ENCODE data around the gene CIBAR2.

CIBAR2 gene

DNA sequence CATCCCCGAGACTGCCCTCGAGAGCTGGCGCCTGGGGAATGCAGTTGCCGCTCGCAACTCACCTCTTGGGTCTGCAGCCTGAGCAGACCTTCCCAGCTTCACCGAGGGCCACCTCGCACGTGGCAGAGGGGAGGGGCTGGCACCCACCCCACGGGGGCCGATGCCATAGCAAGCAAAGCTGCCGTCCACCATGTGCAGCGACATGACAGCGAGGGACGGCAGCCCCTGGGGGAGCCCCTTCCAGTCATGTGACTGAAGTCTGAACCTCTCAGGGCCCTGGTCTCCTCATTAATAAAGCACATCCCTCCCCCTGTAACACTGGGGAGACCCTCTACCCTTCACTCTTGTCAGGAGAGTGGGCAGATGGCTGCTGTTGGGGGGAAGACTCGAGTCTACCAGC, 30.5 kb downstream of the CIBAR2 start:
- DNase-seq: no peak

DNA sequence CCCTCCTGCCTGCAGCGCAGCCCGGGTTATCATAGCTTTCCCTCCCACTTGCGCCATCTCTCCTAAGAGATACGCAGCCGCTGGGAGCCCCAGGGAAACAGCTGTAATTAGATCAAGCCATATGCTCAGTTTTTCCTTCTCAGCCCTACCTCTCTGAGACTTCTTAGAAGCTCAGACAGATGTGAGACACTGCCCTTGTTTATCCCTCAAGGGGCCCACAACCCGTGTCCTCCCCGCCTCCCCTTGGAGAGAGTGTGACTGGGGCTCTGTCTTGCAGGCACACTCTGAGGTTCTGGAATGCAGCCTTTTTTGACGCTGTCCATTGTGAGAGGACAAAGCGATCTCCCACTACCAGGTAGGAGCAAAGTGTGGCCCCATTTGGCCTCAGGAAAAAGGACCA, 31.2 kb downstream of the CIBAR2 start:
- DNase-seq: no peak

DNA sequence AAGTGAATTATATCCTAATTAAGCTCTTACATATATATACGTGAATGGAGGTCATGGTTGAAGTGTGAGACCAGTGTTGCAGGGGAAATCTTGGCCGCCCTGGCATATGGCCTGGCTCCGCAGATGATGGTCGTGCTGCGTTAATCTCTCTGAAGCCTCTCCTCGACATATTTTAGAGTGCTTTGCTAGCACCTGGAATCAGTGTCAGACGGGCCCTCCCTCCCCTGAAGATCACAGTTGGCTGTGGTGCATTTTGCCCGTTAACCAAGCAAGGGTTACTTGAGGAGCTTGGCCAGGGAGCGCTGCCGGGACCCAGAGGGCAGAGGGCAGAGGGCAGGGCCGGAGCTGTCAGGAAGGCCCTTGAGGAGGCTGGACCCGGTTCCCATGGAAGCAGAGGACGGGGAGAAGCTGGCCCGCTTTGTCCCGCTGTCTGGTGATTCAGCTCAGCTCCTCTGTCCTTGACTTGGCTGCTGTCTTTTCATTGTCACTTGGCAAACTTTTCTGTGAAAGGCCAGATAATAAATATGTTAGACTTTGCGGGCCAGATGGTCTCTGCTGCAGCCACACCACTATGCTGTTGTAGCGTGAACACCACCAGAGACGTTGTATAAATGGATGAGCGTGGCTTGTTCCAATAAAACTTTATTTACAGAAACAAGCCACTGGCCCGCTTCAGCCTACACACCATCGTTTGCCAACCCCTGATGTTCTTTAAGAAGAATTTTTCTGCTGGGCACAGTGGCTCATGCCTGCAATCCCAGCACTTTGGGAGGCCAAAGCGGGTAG, 32.3 kb downstream of the CIBAR2 start:
- no peak for DNase-seq

DNA sequence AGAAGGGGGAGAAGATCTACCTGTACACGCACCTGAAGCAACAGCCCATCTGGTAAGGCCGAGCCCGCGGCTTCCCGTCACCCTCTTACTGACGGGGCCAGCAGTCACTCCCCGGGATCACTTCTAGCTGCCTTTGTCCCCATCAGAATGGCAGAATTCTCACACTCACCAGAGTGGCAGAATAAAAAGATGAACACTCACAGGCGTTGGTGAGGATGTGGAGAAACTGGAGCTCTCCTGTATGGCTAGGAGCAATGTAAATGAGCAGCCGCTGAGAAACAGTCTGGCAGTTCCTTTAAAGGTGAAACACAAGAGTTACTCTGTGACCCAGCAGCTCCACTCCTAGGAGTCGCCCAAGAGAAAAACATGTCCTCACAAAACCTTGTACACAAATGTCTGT, 33.3 kb downstream of the CIBAR2 start:
- no peak for DNase-seq

DNA sequence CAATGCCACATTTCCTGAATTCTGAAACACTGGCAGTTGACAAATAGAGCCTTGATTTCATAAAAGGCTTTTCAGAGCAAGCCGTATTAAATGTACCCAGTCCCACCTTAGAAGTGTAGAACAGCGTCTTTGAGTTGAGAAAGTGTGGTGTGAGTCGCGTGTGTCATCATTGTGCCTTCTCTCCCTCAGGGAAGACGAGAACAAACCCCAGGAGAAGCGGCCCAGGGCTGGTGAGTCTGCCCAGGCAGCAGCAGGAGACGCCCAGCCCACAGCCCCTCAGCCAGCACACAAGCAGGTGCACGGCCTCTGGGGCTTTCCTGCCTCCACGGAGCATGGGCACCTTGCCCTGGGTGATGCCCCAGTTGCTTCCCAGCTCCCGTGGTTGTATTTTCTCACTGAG, 34.0 kb downstream of the CIBAR2 start:
- peak in 1 of 2 donors; percentile 16 for DNase-seq

DNA sequence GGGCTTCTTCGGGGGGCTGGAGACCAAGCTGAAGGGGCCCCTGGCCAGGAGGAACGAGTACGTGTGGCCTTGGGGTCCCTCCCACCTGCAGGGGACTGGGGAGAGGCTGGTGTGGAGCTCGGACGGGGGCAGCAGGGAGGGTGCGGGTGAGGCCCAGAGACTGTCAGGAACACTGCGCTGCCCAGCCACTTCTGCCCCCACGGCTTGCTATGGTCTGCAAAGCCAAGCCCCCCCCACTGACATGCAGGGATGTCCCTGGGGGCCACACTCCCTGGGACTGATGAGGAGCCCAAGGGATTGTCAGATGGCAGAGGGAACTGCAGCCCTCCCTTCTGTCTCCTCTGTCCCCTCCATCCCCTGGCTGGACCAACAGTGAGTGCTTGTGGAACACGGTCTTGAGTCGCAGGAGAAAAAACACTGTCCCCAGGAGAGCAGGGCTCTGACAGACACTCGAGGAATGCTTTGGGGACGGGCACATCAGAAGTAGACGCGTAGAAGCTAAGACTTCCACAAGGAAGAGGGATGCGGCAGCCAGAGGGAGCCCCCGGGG, 34.6 kb downstream of the CIBAR2 start:
- DNase-seq: no peak

DNA sequence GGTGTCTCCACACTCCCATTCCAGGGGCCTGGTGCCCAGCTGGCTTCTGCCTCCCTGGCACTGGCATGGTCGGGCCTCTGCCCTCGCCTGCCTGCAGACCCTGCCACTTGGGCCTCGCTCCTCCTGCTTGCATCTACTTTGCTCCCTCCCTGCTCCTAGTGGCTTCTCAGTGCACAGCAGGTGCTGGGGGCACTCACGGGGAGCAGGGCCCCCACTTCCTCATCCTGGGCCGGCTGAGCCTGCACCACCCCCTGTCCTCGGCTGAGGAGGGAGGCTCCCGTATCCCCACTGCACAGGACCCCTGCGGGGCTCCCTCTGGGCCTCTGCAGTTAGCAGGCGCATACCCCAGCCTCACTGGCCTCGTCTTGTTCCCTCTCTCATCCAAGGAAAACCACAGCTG, 35.2 kb downstream of the CIBAR2 start:
- no peak for DNase-seq

DNA sequence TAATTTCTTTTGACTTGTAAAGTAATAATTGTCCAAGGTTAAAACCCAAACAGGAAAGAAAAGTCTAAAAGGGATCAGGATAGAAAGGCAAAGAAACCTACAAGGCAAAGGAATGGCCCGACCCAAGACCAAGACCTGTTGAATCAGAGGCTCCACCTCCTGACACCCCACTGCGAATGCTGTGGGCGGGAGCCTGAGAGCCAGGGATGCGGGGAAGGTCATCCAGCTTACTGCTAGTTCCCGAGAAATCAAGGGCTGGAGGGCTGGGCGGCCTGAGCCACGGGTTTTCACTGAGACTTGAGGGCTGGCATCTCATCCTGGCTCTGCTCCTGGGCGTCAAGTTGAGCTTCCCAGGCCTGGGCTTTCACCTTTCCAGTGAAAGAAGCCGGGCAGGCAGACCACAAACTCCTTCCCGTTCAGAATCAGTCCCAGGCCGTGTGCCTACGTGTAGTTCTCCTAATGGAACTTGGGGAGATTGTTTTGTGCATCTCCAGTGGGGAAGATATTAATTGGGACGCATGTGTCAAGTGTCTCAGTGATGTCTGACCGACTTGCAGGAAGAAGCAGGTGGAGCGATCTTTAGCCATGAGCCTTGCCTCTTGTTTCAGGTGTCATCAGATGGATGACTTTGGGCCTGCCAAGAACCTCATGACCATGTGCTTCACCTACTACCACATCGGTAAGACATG, 36.9 kb downstream of the CIBAR2 start:
- no peak for DNase-seq

DNA sequence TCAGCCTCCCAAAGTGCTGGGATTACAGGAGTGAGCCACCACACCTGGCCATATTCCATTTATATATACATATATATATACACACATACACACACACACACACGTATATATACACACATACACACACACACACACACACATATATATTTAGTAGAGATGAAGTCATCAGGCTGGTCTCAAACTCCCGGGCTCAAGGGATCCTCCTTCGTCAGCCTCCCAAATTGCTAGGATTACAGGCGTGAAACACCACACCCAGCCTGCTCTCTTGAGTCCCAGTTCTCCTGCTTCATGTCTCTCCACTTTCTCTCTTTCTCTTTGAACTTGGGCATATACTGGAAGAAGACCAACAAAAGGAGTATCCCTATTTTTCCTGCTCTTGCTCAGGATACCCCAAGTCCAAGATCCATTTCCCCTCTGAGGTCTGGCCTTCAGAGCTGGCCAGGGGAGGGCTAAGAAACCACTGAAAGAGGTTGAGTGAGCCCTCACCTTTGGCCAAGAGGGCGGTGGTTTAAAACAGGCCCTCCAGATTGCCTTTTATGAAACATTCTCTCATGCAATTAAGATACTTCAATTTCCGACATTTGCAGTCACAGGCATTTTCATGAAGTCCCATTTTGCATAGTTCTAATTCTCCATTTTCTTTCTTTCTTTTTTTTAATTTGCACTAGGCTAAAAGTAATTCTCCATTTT, 37.9 kb downstream of the CIBAR2 start:
- DNase-seq: no peak

DNA sequence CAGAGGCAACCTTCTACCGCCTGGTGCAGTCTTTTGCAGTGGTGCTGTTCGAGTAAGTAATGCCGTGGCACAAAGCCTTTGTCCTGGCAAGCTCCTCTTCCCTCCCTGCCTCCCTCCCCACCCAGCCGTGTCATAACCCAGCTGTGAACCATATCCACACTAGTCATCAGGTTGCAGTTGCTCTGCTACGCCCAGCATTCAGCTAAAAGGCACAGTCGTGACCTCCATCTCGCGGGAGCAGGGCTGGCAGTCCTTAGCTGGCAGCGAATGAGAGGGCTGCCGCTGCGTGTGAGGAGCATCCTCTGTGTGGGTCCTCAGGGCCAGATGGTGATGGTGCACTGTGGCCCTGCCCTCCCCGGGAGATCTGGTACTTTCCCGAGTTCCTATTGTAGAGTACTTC, 39.3 kb downstream of the CIBAR2 start:
- no peak for DNase-seq

DNA sequence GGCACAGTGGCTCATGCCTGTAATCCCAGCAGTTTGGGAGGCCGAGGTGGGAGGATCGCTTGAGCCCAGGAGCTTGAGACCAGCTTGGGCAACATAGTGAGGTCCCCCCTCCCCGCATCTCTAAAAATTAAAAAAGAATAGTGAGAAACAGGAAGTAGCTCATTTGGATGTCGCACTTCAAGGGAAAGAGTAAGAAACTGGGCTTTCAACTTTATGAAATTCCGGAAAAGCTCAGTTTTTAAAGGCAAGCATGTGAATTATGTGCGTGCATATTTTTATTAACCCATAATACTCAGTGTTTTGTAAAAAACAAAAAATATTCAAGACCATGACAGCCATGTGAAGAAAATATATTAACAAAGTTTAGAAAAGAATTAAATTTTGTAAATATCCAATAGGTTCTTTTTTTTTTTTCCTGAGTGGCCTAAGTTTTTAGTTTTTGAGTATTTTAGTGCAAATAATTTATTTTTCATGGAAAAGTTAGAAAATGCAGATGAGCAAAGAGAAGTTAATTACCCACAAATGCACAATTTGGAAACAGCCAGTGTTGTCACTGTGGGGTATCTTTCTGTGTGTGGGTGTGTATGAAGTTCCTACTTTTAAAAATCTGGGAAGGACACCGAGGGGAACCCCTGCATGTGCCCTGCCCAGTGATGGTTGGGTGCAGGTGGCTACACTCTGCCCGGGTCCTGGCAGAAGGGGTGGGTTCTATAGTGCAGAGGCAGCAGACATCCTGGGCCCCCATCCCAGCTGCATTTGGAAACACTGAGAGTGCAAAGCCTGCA, 40.0 kb downstream of the CIBAR2 start:
- DNase-seq: peak; percentile 54 to 64

DNA sequence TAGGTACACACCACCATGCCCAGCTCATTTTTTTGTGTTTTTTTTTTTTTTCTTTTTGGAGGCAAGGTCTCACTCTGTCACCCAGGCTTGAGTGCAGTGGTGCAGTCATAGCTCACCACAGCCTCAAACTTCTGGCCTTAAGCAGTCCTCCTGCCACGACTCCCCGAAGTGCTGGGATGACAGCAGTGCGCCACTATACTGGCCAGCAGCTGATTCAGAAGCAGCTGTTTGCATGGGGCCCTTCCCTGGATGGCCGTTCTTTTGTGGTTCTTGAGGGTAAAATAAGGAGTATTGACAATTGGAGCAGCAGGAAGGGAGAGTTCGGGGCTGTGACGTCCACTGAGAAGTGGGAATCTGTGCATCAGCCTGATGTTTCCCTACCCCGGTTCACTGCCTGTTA, 43.1 kb downstream of the CIBAR2 start:
- DNase-seq: no peak

DNA sequence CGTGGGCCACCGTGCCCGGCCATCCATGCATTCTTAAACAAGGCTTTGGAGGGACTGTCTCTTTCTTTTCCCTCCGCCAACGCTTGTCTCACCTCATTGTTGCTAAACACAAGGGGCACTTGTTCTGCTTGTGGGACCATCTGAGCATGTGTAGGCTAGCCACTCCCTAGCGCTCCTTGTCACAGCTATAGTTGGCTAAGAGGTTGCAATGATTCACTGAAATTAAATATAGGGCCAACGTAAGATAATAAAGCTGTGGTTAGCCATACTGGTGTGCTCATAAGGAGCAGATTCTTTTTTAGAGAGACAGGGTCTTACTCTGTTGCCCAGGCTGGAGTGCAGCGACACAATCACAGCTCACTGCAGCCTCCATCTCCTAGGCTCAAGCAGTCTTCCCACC, 43.5 kb downstream of the CIBAR2 start:
- no peak for DNase-seq

DNA sequence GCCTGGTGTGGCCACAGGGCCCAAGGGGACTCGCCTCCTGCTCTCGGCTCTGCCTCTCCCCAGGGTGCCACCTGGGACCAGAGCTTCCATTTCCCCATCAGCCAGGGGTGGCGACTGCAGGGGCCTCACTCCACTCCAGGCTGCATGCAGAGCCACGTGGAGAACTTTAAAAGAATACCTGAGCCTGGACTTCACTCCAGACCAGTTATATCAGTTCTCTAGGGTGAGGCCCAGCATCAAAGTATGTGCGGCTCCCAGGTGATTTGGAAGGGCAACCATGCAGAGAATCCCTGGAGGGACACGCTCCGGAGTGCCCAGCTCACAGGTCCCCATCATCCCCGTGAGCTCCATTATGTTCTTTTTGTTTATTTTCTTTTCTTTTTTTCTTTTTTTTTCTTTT, 44.8 kb downstream of the CIBAR2 start:
- DNase-seq: no peak

DNA sequence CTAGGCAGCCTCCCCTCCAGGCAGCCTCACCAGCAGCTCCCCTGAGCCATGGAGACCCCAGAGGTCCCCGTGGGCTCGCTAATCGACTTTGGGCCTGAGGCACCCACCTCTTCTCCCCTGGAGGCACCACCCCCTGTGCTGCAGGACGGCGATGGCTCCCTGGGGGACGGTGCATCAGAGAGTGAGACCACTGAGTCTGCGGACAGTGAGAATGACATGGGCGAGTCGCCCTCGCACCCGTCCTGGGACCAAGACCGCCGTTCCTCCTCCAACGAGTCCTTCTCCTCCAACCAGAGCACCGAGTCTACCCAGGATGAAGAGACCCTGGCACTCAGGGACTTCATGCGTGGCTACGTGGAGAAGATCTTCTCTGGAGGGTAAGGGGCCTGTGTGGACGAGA, 45.2 kb downstream of the CIBAR2 start:
- DNase-seq: no peak

DNA sequence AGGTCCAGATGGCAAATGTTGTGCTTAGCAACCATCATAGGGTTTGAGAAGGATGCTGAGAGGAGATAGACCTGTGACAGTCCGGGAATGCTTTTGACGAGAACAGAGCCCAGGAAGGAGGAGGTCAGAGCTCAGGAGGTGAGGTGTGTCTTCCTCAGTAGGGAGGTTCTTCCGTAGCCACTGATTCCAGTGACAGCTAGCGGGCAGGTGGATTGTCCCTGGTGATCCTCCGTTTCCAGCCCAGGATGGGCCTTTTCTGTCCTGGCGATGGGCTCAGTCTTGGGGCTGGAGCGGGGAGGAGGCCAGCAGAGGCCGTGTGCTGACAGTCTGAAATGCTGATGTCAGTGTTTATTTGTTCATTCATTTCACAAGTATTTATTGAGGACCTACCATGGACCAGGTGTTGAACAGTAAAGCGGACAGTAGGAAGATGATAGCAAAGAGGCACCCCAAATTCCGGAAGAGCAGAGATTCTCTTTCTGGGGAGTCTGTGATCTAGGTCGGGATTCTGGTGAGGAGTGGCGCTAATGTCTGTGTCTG, 45.9 kb downstream of the CIBAR2 start:
- no peak for DNase-seq

DNA sequence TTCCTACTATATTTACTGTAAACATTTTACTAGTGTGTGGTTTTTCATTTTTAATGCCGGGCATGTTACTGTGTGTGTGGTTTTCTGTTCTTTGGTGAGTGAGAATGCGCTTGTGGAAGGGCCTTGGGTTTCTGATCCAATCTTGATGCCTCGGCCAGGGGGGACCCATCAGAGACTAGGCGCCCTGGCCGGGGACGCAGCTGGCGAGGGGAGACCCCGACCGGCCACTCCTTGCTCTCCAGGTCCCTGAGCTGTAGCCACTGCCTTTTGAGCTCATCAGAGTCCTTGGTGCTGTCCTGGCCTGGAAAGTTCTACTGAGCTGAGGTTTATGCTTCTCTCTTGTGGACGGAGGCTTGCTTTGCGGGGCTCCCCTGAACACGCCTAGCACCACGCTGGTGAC, 47.2 kb downstream of the CIBAR2 start:
- DNase-seq: no peak

DNA sequence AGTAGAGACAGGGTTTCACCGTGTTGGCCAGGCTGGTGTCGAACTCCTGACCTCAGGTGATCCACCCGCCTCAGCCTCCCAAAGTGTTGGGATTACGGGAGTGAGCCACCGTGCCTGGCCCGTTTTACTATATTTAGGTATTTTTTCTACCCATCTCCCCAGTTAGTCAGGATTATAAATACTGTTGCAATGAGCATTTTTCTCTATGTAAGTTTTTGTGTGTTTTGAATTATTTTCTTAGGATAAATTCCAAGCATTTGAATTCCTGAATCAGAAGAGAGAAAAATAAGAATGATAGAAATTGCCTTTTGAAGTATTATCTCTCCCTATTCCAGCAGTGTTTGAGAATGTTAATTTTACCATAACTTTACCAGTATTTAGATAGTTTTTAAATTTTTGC, 48.1 kb downstream of the CIBAR2 start:
- no peak for DNase-seq

DNA sequence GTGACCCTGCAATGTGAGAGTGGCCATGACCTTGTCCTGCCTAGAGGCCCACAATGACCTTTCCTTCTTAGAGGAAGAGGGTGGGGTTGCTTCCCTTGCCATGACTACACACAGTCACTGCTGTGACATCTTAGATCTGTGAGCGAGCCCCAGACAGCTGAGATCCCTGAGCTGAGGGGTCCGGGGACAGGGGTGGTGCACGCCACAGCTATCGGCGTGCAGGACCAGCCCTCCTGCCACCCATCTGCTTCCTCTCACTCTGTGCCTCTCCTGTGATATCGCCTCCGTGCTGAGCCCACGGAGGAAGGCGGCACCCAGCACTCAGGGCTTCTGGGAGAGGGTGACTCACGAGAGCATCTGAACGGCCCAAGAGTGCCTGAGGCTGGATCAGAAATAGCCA, 49.4 kb downstream of the CIBAR2 start:
- peak; percentile 38 to 48 for DNase-seq

DNA sequence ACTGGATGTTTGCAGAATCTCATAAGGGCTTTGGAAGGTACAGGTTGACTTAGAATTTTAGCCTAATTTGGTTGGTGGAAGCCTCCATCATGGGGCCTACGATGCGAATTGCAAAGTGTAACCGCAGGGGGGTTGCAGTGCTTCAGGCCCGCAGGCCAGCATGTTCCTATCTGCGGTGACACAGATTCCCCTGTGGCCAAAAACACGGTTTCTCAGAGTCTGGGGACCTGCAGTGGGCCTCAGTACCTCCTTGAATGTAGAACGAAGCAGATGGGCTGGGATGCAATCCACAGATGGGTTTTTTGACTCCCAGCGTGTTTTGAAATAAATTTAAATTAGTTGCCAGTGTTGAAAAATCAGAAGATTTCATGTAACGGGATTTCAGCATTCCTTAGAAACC, 49.9 kb downstream of the CIBAR2 start:
- no peak for DNase-seq

DNA sequence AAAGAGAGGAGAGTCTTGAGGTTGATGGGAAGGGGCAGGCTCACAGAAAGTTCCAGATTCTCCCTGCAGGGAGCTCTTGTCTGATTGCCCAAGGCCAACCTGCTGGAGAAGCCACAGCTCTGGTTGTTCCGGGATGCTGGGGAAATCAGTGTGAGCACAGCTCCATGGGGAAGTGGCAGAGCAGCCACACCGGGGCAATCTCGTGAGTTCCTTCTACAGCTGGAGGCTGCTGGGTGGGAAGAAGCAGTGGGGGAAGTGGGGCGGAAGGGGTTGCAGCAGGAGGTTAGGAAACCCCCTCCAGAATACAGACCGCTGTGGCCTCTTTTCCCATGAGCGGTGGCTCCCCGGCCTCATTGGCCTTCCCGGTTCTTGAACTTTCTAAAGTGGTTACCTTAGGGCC, 50.7 kb downstream of the CIBAR2 start:
- peak; percentile 89 to 96 for DNase-seq

DNA sequence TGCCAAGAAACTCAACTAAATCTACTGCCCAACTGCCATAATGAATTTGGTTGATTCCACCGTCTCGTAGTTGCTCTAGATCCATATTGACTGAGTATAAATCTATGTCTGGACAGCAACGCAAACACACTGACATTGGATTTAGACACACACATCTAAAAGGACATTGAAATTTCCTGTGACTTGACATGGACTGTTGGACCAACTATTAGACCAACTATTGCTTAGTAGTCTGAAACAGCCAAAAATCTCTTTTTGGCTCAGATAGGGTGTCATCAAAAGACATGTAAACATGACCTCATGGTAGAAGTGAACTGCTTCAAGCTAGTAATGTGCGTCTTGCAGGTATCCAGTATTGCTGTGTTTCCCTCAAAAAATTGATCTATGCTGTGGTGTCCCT, 53.4 kb downstream of the CIBAR2 start:
- no peak for DNase-seq

DNA sequence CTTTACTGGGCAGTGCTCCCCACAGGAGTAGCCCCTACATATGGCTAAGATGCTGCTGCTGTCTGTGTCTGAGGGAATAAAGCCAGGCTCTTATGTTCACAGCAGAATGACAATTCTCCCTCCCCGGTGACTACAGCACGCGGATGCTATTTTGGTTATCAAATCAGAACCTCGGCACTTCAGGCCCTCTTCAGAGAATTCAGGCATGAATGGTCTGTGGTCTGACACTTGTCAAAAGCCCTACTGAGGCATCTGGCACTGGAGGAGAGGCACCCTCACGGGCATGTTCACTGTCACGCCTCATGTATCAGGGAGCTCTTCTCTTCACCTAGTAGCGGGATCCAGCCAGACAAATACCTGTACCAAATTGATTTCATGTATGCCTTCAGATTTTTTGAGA, 54.3 kb downstream of the CIBAR2 start:
- DNase-seq: no peak
